ENCODE data around the gene CGAS.

CGAS gene

GRCh38 chr6:73435236-73435635 is 16.9 kb downstream of the CGAS start:
- TF ChIP-seq POLR2AphosphoS5 (IDR thresholded peaks at IDR 0.05; ENCODE audit: low read depth) (no peak), REST (IDR thresholded peaks at IDR 0.05; ENCODE audit: insufficient replicate concordance, low read depth) (no peak), SPI1 (IDR thresholded peaks at IDR 0.05; ENCODE audit: borderline replicate concordance, low read depth) (no peak), CTCF (IDR thresholded peaks at IDR 0.05; ENCODE audit: insufficient read depth, low read length) (no peak), GABPA (IDR thresholded peaks at IDR 0.05; ENCODE audit: low read depth) (no peak)
- Histone ChIP-seq H3K4me3 (replicated peaks; ENCODE audit: insufficient read depth, low read length) (no peak overlapping the region), H3K27ac (replicated peaks) (no peak overlapping the region), H3K27me3 (ENCODE audit: insufficient read depth, poor library complexity, severe bottlenecking) (no peaks in the 10 kb centered on the region)
- no peak for DNase-seq (ENCODE audit: low read depth in 1 of 2, low spot score in 1 of 2)

- Histone ChIP-seq H3K27me3 (ENCODE audit: insufficient read depth, poor library complexity, severe bottlenecking) (no peaks in the 10 kb centered on the region), H3K4me3 (replicated peaks; ENCODE audit: insufficient read depth, low read length) (no peak overlapping the region), H3K27ac (replicated peaks) (peak overlapping the region; percentile 27)
- no peak for TF ChIP-seq REST (IDR thresholded peaks at IDR 0.05; ENCODE audit: insufficient replicate concordance, low read depth)
- no peak for TF ChIP-seq SPI1 (IDR thresholded peaks at IDR 0.05; ENCODE audit: borderline replicate concordance, low read depth)
- TF ChIP-seq GABPA (IDR thresholded peaks at IDR 0.05; ENCODE audit: low read depth), result no peak
- DNase-seq (ENCODE audit: low read depth in 1 of 2, low spot score in 1 of 2), result no peak
Measured at GRCh38 chr6:73421534-73421933, 30.6 kb downstream of the CGAS start.

GRCh38 chr6:73418081-73418741 is 33.9 kb downstream of the CGAS start:
- Histone ChIP-seq H3K27me3 (ENCODE audit: insufficient read depth, poor library complexity, severe bottlenecking) (no peaks in the 10 kb centered on the region), H3K27ac (replicated peaks) (no peak overlapping the region), H3K4me3 (replicated peaks; ENCODE audit: insufficient read depth, low read length) (no peak overlapping the region)
- TF ChIP-seq POLR2AphosphoS5 (IDR thresholded peaks at IDR 0.05; ENCODE audit: low read depth) (no peak), SPI1 (IDR thresholded peaks at IDR 0.05; ENCODE audit: borderline replicate concordance, low read depth) (no peak), CTCF (IDR thresholded peaks at IDR 0.05; ENCODE audit: insufficient read depth, low read length) (no peak), REST (IDR thresholded peaks at IDR 0.05; ENCODE audit: insufficient replicate concordance, low read depth) (no peak), GABPA (IDR thresholded peaks at IDR 0.05; ENCODE audit: low read depth) (no peak)
- DNase-seq (ENCODE audit: low read depth in 1 of 2, low spot score in 1 of 2), result no peak

Measured in HL-60 (cell line).